HT-29 (cell line): ENCODE data around the gene SLC6A17. TPM values are rescaled to one million over a fixed set of nuclear protein-coding genes. Genes with fewer than 3 reads are reported as not detected.
A peak's percentile ranks its signal among the peaks of the same experiment; 100 is the strongest.

Experiments
- DNase-seq: peaks from one replicate; pipeline ENCODE4 v3.0.0-alpha.2; 2015; ENCODE audit warnings: low spot score
- total RNA-seq: library from RNA; depleted of rRNA; stranded (reverse); fragments of >200 nt; shearing (Covaris generic); gene quantifications from 2 replicates; pipeline ENCODE4 v1.2.3, GENCODE V29; 2014

The SLC6A17 gene
- total RNA-seq, 1 experiment from 2014 or later, result not detected

- no peak for DNase-seq
Observed at GRCh38 chr1:110173466-110174105, 23.3 kb downstream of the SLC6A17 start.

GRCh38 chr1:110174961-110175360, 24.7 kb downstream of the SLC6A17 start:
- DNase-seq, result no peak

GRCh38 chr1:110176299-110176956, 26.1 kb downstream of the SLC6A17 start:
- peak; percentile 26 for DNase-seq

GRCh38 chr1:110177775-110178174, 27.5 kb downstream of the SLC6A17 start:
- DNase-seq, result no peak

- no peak for DNase-seq
Observed at GRCh38 chr1:110183642-110184167, 33.4 kb downstream of the SLC6A17 start.

- DNase-seq, result no peak
Observed at GRCh38 chr1:110184446-110184845, 34.2 kb downstream of the SLC6A17 start.

- DNase-seq, result no peak
Observed at GRCh38 chr1:110185181-110185580, 34.9 kb downstream of the SLC6A17 start.

- no peak for DNase-seq
Observed at GRCh38 chr1:110186558-110186957, 36.3 kb downstream of the SLC6A17 start.

- DNase-seq, result no peak
Observed at GRCh38 chr1:110187139-110187890, 37.0 kb downstream of the SLC6A17 start.

- DNase-seq, result no peak
Observed at GRCh38 chr1:110188035-110188618, 37.8 kb downstream of the SLC6A17 start.

GRCh38 chr1:110189181-110189580, 38.9 kb downstream of the SLC6A17 start:
- DNase-seq, result no peak

- no peak for DNase-seq
Observed at GRCh38 chr1:110190282-110190929, 40.1 kb downstream of the SLC6A17 start.

GRCh38 chr1:110192541-110192940, 42.2 kb downstream of the SLC6A17 start:
- DNase-seq, result no peak

GRCh38 chr1:110195196-110195595, 44.9 kb downstream of the SLC6A17 start:
- no peak for DNase-seq

- DNase-seq, result peak; percentile 55
Observed at GRCh38 chr1:110196917-110197765, 46.8 kb downstream of the SLC6A17 start.

GRCh38 chr1:110197905-110198629, 47.8 kb downstream of the SLC6A17 start:
- no peak for DNase-seq

- no peak for DNase-seq
Observed at GRCh38 chr1:110198746-110199145, 48.5 kb downstream of the SLC6A17 start.

GRCh38 chr1:110200190-110200589, 49.9 kb downstream of the SLC6A17 start:
- DNase-seq, result no peak

GRCh38 chr1:110200666-110201065, 50.4 kb downstream of the SLC6A17 start:
- DNase-seq, result no peak
